GM18507 (cell line): ENCODE measurements around the gene PIK3R1.
A peak's percentile ranks its signal among the peaks of the same experiment; 100 is the strongest.
"Not testable (repeated sequence)": the region's sequence is repeated elsewhere in the genome, so short reads cannot be mapped to it uniquely, and the experiment has no call there.

Source experiments
- DNase-seq: peaks from one replicate; pipeline ENCODE4 v3.0.0; 2011; ENCODE audit warnings: low read depth; ENCODE audit not compliant: insufficient read length; ENCODE audit errors: extremely low spot score
- FAIRE-seq: peaks from 2 replicates; lab custom pipeline; 2011; peaks lifted over from hg19 to GRCh38; lab: Jason Lieb, UNC

The PIK3R1 gene

GRCh38 chr5:68223904-68224303, 8.3 kb downstream of the PIK3R1 start:
- FAIRE-seq (no peak), DNase-seq (no peak)

GRCh38 chr5:68224509-68225187, 9.1 kb downstream of the PIK3R1 start:
- DNase-seq (no peak), FAIRE-seq (no peak)

- no peak for DNase-seq
These were observed 9.8 kb downstream of the PIK3R1 start for GRCh38 chr5:68225188-68225910.

GRCh38 chr5:68225911-68226545, 10.5 kb downstream of the PIK3R1 start:
- FAIRE-seq (no peak), DNase-seq (no peak)

More at GRCh38 chr5:68225188-68225910, 9.8 kb downstream of the PIK3R1 start:
- no peak for FAIRE-seq

- no peak for DNase-seq
- FAIRE-seq, result no peak
These were observed 11.1 kb downstream of the PIK3R1 start for GRCh38 chr5:68226546-68227073.

GRCh38 chr5:68227532-68228160, 12.1 kb downstream of the PIK3R1 start:
- DNase-seq, result no peak
- no peak for FAIRE-seq

GRCh38 chr5:68229416-68229815, 13.9 kb downstream of the PIK3R1 start:
- FAIRE-seq (no peak), DNase-seq (no peak)

- FAIRE-seq (no peak), DNase-seq (no peak)
These were observed 14.7 kb downstream of the PIK3R1 start for GRCh38 chr5:68230285-68230684.

- no peak for DNase-seq
- FAIRE-seq, result no peak
These were observed 16.0 kb downstream of the PIK3R1 start for GRCh38 chr5:68231414-68232076.

- no peak for FAIRE-seq
- DNase-seq, result no peak
These were observed 16.7 kb downstream of the PIK3R1 start for GRCh38 chr5:68232277-68232676.

- DNase-seq, result no peak
- no peak for FAIRE-seq
These were observed 17.5 kb downstream of the PIK3R1 start for GRCh38 chr5:68233075-68233474.

GRCh38 chr5:68235229-68235628, 19.7 kb downstream of the PIK3R1 start:
- not testable (repeated sequence) for FAIRE-seq, DNase-seq

GRCh38 chr5:68237715-68238114, 22.2 kb downstream of the PIK3R1 start:
- DNase-seq (no peak), FAIRE-seq (no peak)

- no peak for DNase-seq
- peak; percentile 82 for FAIRE-seq
These were observed 23.9 kb downstream of the PIK3R1 start for GRCh38 chr5:68239487-68239886.

GRCh38 chr5:68240202-68240601, 24.6 kb downstream of the PIK3R1 start:
- DNase-seq (no peak), FAIRE-seq (peak; percentile 88)

GRCh38 chr5:68240771-68241170, 25.2 kb downstream of the PIK3R1 start:
- DNase-seq (no peak), FAIRE-seq (no peak)

GRCh38 chr5:68242743-68243142, 27.2 kb downstream of the PIK3R1 start:
- FAIRE-seq (no peak), DNase-seq (no peak)

- DNase-seq (no peak), FAIRE-seq (no peak)
These were observed 27.7 kb downstream of the PIK3R1 start for GRCh38 chr5:68243251-68243650.

GRCh38 chr5:68243681-68244080, 28.1 kb downstream of the PIK3R1 start:
- FAIRE-seq (no peak), DNase-seq (no peak)
